Activated T-helper 17 cell treated with anti-CD3 and anti-CD28 coated beads, Interleukin-2, amount 50 U/mL, for 72 hours (primary cell): ENCODE data around the gene AK9. TPM values are rescaled to one million over a fixed set of nuclear protein-coding genes. Genes with fewer than 3 reads are reported as not detected.
A peak's percentile ranks its signal among the peaks of the same experiment; 100 is the strongest.
"Not testable (repeated sequence)": the region's sequence is repeated elsewhere in the genome, so short reads cannot be mapped to it uniquely, and the experiment has no call there.

Experiments used
- ATAC-seq: fragments of 150-1000 bp; cut with Tn5 transposase; replicated peaks from 2 replicates; pipeline ENCODE4 v1.10.0; 2021; ENCODE audit warnings: mild to moderate bottlenecking, moderate library complexity
- H3K27ac Mint-ChIP-seq: one replicate; pipeline ENCODE4 v1.8.0; 2022; ENCODE audit warnings: mixed read lengths
- H3K27me3 Mint-ChIP-seq: one replicate; pipeline ENCODE4 v1.8.0; 2022; ENCODE audit warnings: mixed read lengths
- H3K36me3 Mint-ChIP-seq: one replicate; pipeline ENCODE4 v1.8.0; 2022; ENCODE audit warnings: low read depth, mild to moderate bottlenecking, mixed read lengths
- H3K4me1 Mint-ChIP-seq: one replicate; pipeline ENCODE4 v1.8.0; 2022; ENCODE audit warnings: mixed read lengths
- H3K4me3 Mint-ChIP-seq: one replicate; pipeline ENCODE4 v1.8.0; 2022; ENCODE audit warnings: mild to moderate bottlenecking, mixed read lengths
- H3K9me3 Mint-ChIP-seq: one replicate; pipeline ENCODE4 v1.8.0; 2022; ENCODE audit warnings: mixed read lengths
- total RNA-seq, 2 donors: library from RNA; stranded (reverse); gene quantifications; one replicate each; pipeline ENCODE4 v1.2.3, GENCODE V29; 2022

The AK9 gene
- total RNA-seq, 2 donors from 2014 or later: 4.0 to 7.9 TPM

GRCh38 chr6:109465772-109466171 lies 225.2 kb downstream of the AK9 start:
- H3K9me3 Mint-ChIP-seq: peaks cover 6% of the 10 kb centered on the region
- peak overlapping the region; percentile 81 for H3K27ac Mint-ChIP-seq
- peaks cover 33% of the 10 kb centered on the region for H3K4me1 Mint-ChIP-seq
- no peaks in the 10 kb centered on the region for H3K27me3 Mint-ChIP-seq
- no peak for ATAC-seq
- H3K4me3 Mint-ChIP-seq: no peak overlapping the region
- H3K36me3 Mint-ChIP-seq: peaks cover 100% of the 10 kb centered on the region

DNA sequence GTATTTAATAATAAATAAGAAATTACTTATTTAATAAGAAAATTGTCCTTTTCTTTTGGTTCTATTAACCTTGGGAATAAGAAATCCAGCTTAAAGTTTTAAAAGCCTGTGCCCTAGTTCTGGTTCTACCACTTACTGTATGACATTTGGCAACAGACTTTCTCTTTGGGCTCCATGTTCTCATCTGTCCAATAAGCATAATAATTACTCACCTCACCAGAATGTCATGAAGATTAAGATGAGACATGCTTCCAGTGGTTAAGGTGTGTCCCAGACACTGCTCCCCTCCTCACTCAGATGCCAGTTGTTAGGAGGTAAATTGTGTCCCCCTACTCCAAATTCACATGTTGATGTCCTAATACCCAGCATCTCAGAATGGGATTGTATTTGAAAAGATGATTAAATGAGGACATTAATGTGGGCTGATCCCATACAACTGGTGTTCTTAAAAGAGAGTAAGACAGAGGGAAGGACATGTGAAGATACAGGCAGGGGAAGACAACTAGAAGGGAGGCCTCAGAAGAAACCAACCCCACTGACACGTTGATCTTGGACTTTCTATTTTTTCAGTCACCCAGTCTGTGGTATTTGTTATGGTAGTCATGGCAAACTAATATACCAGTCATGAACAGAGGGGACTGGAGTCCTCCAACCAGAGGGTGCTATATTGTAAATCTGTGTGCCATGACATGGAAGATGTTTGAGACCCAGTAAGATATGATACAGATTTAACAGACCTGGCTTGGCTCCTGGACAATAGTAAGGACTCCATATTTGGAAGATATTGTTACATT lies 229.1 kb downstream of the AK9 start:
- Mint-ChIP-seq H3K4me1 (peaks cover 43% of the 10 kb centered on the region), H3K4me3 (peak overlapping the region; percentile 36), H3K9me3 (peaks cover 6% of the 10 kb centered on the region), H3K27me3 (no peaks in the 10 kb centered on the region), H3K27ac (peak overlapping the region; percentile 82), H3K36me3 (peaks cover 74% of the 10 kb centered on the region)
- ATAC-seq: peak; percentile 45

DNA sequence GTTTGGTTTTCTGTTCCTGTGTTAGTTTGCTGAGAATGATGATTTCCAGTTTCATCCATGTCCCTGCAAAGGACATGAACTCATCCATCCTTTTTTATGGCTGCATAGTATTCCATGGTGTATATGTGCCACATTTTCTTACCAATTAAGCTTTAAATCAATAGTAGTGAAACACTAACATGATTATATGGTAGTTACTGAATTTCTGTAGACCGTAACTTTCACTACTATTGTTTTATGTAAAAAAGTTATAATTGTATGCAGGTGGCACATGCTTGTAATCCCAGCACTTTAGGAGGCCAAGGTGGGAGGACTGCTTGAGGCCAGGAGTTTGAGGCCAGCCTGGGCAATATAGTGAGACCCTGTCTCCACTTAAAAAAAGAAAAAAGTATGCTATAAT lies 229.8 kb downstream of the AK9 start:
- ATAC-seq, H3K4me3 Mint-ChIP-seq, H3K9me3 Mint-ChIP-seq, H3K27ac Mint-ChIP-seq, H3K27me3 Mint-ChIP-seq: not testable (repeated sequence)
- Mint-ChIP-seq H3K36me3 (peaks cover 67% of the 10 kb centered on the region), H3K4me1 (peaks cover 46% of the 10 kb centered on the region)

- Mint-ChIP-seq H3K27me3 (no peaks in the 10 kb centered on the region), H3K4me1 (peaks cover 42% of the 10 kb centered on the region), H3K9me3 (peaks cover 6% of the 10 kb centered on the region), H3K27ac (no peak overlapping the region), H3K4me3 (no peak overlapping the region), H3K36me3 (peaks cover 59% of the 10 kb centered on the region)
- ATAC-seq: no peak
These were observed 230.7 kb downstream of the AK9 start for GRCh38 chr6:109460161-109460829.

- peak; percentile 76 for ATAC-seq
- peak overlapping the region; percentile 40 for H3K4me3 Mint-ChIP-seq
These were observed 232.0 kb downstream of the AK9 start for GRCh38 chr6:109458774-109459531.

GRCh38 chr6:109457562-109457996 lies 233.4 kb downstream of the AK9 start:
- H3K27ac Mint-ChIP-seq: peak overlapping the region; percentile 61
- H3K4me1 Mint-ChIP-seq: peaks cover 40% of the 10 kb centered on the region
- peaks cover 36% of the 10 kb centered on the region for H3K36me3 Mint-ChIP-seq
- peak overlapping the region; percentile 40 for H3K4me3 Mint-ChIP-seq
- H3K9me3 Mint-ChIP-seq: peaks cover 6% of the 10 kb centered on the region
- no peak for ATAC-seq
- H3K27me3 Mint-ChIP-seq: no peaks in the 10 kb centered on the region

More at GRCh38 chr6:109458774-109459531, 232.0 kb downstream of the AK9 start:
- H3K4me1 Mint-ChIP-seq: peaks cover 38% of the 10 kb centered on the region
- H3K36me3 Mint-ChIP-seq: peaks cover 50% of the 10 kb centered on the region
- H3K27me3 Mint-ChIP-seq: no peaks in the 10 kb centered on the region
- H3K27ac Mint-ChIP-seq: peak overlapping the region; percentile 49
- H3K9me3 Mint-ChIP-seq: peaks cover 6% of the 10 kb centered on the region

GRCh38 chr6:109456710-109457561 lies 234.1 kb downstream of the AK9 start:
- Mint-ChIP-seq H3K36me3 (peaks cover 36% of the 10 kb centered on the region), H3K9me3 (peaks cover 2% of the 10 kb centered on the region), H3K4me3 (peak overlapping the region; percentile 40), H3K27me3 (no peaks in the 10 kb centered on the region), H3K4me1 (peaks cover 34% of the 10 kb centered on the region), H3K27ac (peak overlapping the region; percentile 61)
- no peak for ATAC-seq

- ATAC-seq: no peak
- no peaks in the 10 kb centered on the region for H3K9me3 Mint-ChIP-seq
- peaks cover 30% of the 10 kb centered on the region for H3K4me1 Mint-ChIP-seq
- H3K36me3 Mint-ChIP-seq: peaks cover 32% of the 10 kb centered on the region
- no peaks in the 10 kb centered on the region for H3K27me3 Mint-ChIP-seq
- H3K27ac Mint-ChIP-seq: no peak overlapping the region
- H3K4me3 Mint-ChIP-seq: peak overlapping the region; percentile 40
These were observed 234.9 kb downstream of the AK9 start for GRCh38 chr6:109456111-109456583.

GRCh38 chr6:109455437-109456110 lies 235.4 kb downstream of the AK9 start, which contains the start of gene MICAL1:
MICAL1 (minus strand) TSS chr6:109455772; CDS start chr6:109454196, 1,576 bp downstream.
- peaks cover 31% of the 10 kb centered on the region for H3K4me1 Mint-ChIP-seq
- H3K36me3 Mint-ChIP-seq: peaks cover 31% of the 10 kb centered on the region
- H3K9me3 Mint-ChIP-seq: no peaks in the 10 kb centered on the region
- H3K27me3 Mint-ChIP-seq: no peaks in the 10 kb centered on the region
- peak; percentile 61 for ATAC-seq
- peak within 1 kb of the TSS; percentile 94 for H3K4me3 Mint-ChIP-seq
- H3K27ac Mint-ChIP-seq: peak within 1 kb of the TSS; percentile 95

- Mint-ChIP-seq H3K9me3 (no peaks in the 10 kb centered on the region), H3K4me3 (peak overlapping the region; percentile 94), H3K27me3 (no peaks in the 10 kb centered on the region), H3K27ac (peak overlapping the region; percentile 95), H3K4me1 (peaks cover 37% of the 10 kb centered on the region), H3K36me3 (peaks cover 31% of the 10 kb centered on the region)
- peak; percentile 47 for ATAC-seq
These were observed 236.2 kb downstream of the AK9 start for GRCh38 chr6:109454496-109455436.

GRCh38 chr6:109453594-109454495 lies 237.2 kb downstream of the AK9 start:
- Mint-ChIP-seq H3K27ac (peak overlapping the region; percentile 95), H3K4me3 (peak overlapping the region; percentile 94), H3K36me3 (peaks cover 29% of the 10 kb centered on the region), H3K4me1 (peaks cover 31% of the 10 kb centered on the region), H3K9me3 (no peaks in the 10 kb centered on the region), H3K27me3 (no peaks in the 10 kb centered on the region)
- no peak for ATAC-seq
